AG04450 (cell line): ENCODE measurements around the gene RTN4RL1. TPM values are rescaled to one million over a fixed set of nuclear protein-coding genes. Genes with fewer than 3 reads are reported as not detected.

Experiments used
- CTCF ChIA-PET: fragments of 300-600, 350-600 bp; formaldehyde crosslinking; extraction: SDS; loops from one replicate; lab custom pipeline; 2022; ENCODE audit warnings: antibody characterized with exemption, inconsistent platforms; lab: Charles Lee
- POLR2A ChIA-PET: fragments of 350-600 bp; formaldehyde crosslinking; extraction: SDS; loops from one replicate; lab custom pipeline; 2021; ENCODE audit warnings: antibody characterized with exemption, inconsistent platforms; lab: Yijun Ruan, JAX
- DNase-seq: peaks from one replicate; pipeline ENCODE4 v3.0.0-alpha.2; 2011; ENCODE audit warnings: low read depth, low spot score
- H3K27ac ChIP-seq: one replicate; pipeline ENCODE4 v1.5.1; 2012; ENCODE audit warnings: low read depth, low read length, control low read depth
- H3K27me3 ChIP-seq: one replicate; pipeline ENCODE4 v1.6.0; 2012; ENCODE audit warnings: low read length; ENCODE audit not compliant: control insufficient read depth, insufficient read depth
- H3K4me3 ChIP-seq: 2 replicates; pipeline ENCODE4 v1.5.1; 2011; ENCODE audit warnings: mild to moderate bottlenecking, low read depth, low read length, control low read depth
- H3K9me3 ChIP-seq: 2 replicates; pipeline ENCODE4 v1.5.1; 2012; ENCODE audit warnings: low read length; ENCODE audit not compliant: control insufficient read depth, insufficient read depth
- polyA plus RNA-seq: library from polyadenylated mRNA; depleted of rRNA; stranded (reverse); fragments of >200 nt; gene quantifications from 2 replicates; pipeline ENCODE4 v1.2.3, GENCODE V29; 2011
- TF ChIP-seq, protein P1 (sequence below): IDR thresholded peaks from 2 replicates; pipeline ENCODE4 v1.5.1; 2011; ENCODE audit warnings: low read depth, low read length, control low read depth, inconsistent platforms

The RTN4RL1 gene
- polyA plus RNA-seq, 1 experiment: 0.04 TPM

DNA sequence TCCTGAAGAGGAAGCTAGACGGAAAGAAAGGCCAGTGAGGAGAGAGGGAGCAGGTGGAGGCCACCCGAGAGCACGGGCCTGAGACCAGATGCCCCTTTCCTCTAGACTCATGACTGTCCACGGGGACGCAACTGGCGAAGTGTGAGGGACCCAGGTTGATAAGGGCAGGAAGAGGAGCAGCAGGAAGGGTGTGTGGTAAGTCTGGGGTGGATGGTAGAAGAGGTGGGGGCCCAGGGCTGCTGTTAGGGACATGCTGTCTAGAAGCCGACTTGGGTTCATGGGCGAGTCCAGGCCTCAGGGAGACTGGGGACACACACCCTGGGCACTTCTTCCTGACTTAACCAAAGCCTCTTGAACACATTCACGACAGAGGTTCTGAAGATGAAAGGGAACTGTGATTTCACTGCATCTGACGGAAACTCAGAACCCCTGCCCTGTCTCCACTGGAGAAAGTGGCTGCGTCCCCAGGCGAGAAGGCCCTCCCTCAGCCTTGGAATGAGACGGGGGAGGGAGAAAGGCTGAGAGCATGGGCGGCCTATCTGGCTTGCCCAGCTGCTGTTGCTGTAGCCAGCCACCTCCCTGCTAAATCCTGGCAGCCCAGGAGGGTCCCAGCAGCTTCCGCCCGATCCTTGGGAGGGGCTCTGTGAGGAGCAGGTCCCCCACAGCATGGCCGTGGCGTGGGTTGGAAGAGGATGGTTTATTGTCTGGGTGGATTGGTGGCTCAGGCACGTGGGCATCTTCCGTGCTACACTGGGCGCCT, 35.7 kb upstream of the RTN4RL1 start:
- no peak for DNase-seq
- POLR2A ChIA-PET: no interaction called here
- Histone ChIP-seq H3K4me3 (peak overlapping the region; percentile 7), H3K9me3 (peaks cover 6% of the 10 kb centered on the region; the same call in 1 of the 2 replicates), H3K27ac (peak overlapping the region; percentile 57), H3K27me3 (no peaks in the 10 kb centered on the region)
- TF ChIP-seq, protein P1, sequence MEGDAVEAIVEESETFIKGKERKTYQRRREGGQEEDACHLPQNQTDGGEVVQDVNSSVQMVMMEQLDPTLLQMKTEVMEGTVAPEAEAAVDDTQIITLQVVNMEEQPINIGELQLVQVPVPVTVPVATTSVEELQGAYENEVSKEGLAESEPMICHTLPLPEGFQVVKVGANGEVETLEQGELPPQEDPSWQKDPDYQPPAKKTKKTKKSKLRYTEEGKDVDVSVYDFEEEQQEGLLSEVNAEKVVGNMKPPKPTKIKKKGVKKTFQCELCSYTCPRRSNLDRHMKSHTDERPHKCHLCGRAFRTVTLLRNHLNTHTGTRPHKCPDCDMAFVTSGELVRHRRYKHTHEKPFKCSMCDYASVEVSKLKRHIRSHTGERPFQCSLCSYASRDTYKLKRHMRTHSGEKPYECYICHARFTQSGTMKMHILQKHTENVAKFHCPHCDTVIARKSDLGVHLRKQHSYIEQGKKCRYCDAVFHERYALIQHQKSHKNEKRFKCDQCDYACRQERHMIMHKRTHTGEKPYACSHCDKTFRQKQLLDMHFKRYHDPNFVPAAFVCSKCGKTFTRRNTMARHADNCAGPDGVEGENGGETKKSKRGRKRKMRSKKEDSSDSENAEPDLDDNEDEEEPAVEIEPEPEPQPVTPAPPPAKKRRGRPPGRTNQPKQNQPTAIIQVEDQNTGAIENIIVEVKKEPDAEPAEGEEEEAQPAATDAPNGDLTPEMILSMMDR: no peak
- CTCF ChIA-PET: interaction anchor here (3.8 kb wide), 1 partner anchor 184 kb away, joined by 34 read pairs; no protein-coding TSS in a partner anchor

DNA sequence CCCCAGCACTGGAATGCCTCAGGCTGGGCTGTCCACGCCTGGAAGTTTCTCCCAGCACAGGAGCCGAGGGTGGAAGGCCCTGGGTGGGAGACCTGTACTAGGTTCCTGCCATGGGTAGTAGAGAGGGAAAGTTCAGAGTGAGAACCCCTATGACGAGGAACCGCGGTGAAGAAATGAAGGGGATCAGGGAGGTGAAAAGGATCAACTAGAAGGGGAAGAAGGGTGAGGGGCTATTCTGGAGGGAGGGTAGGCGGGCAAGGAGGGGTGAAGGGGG, 35.2 kb upstream of the RTN4RL1 start:
- Histone ChIP-seq H3K9me3 (peaks cover 6% of the 10 kb centered on the region; the same call in 1 of the 2 replicates), H3K27ac (peak overlapping the region; percentile 57), H3K27me3 (no peaks in the 10 kb centered on the region), H3K4me3 (peak overlapping the region; percentile 7; the same call in 1 of the 2 replicates)
- CTCF ChIA-PET: interaction anchor here (0.8 to 3.8 kb wide), 2 partner anchors 185 to 222 kb away, joined by 4 to 34 read pairs; no protein-coding TSS in a partner anchor
- TF ChIP-seq, protein P1: no peak
- no peak for DNase-seq
- POLR2A ChIA-PET: interaction anchor here (0.6 kb wide), 1 partner anchor 56 kb away, joined by 4 read pairs; no protein-coding TSS in a partner anchor

DNA sequence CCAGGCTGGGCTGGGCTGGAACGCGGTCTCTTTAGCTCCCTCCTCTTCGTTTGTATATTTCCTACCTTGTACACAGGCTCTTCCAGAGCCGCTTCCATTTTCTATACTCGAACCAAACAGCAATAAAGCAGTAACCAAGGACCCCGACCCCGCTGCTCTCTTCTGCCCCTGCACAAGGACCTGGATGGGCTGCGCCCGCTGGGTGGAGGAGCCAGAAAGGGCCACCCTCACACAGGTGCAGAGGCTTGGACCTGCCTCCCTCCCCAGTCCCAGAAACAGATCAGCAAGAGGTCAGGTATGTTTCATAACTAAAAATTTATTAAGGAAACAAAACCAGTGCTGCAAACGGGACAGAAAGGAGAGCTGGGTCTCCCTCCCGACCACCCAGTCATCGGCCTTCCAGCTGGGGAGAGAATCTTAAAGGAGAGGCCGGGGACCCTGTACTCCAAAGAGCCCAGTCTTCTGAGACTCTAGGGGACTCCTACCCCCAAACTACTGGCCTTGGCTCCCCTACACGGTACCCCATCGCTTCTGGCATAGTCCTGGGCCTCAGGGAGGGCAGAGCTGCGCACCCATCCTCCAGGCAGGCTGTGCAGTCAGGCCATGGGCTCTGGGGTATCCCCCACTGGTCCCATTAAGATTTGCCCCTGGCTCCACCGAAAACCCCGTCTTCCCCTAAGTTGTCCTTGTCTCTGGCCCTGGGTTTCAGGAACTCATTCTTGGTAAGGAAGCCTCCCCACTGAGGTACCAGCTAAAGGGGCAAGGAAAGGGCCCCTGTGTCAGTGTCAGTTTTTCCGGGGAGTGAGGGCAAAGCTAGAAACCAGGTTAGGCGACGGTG, 34.6 kb upstream of the RTN4RL1 start:
- Histone ChIP-seq H3K9me3 (peaks cover 6% of the 10 kb centered on the region; the same call in 1 of the 2 replicates), H3K27ac (peak overlapping the region; percentile 57), H3K4me3 (peak overlapping the region; percentile 72), H3K27me3 (no peaks in the 10 kb centered on the region)
- DNase-seq: no peak
- POLR2A ChIA-PET: interaction anchor here (0.6 to 2.1 kb wide), 3 partner anchors 57 to 170 kb away, joined by 3 to 9 read pairs (median 4); no protein-coding TSS in a partner anchor
- CTCF ChIA-PET: interaction anchor here (0.6 to 3.8 kb wide), 4 partner anchors 186 to 243 kb away, joined by 3 to 34 read pairs (median 4); no protein-coding TSS in a partner anchor
- TF ChIP-seq, protein P1: no peak

DNA sequence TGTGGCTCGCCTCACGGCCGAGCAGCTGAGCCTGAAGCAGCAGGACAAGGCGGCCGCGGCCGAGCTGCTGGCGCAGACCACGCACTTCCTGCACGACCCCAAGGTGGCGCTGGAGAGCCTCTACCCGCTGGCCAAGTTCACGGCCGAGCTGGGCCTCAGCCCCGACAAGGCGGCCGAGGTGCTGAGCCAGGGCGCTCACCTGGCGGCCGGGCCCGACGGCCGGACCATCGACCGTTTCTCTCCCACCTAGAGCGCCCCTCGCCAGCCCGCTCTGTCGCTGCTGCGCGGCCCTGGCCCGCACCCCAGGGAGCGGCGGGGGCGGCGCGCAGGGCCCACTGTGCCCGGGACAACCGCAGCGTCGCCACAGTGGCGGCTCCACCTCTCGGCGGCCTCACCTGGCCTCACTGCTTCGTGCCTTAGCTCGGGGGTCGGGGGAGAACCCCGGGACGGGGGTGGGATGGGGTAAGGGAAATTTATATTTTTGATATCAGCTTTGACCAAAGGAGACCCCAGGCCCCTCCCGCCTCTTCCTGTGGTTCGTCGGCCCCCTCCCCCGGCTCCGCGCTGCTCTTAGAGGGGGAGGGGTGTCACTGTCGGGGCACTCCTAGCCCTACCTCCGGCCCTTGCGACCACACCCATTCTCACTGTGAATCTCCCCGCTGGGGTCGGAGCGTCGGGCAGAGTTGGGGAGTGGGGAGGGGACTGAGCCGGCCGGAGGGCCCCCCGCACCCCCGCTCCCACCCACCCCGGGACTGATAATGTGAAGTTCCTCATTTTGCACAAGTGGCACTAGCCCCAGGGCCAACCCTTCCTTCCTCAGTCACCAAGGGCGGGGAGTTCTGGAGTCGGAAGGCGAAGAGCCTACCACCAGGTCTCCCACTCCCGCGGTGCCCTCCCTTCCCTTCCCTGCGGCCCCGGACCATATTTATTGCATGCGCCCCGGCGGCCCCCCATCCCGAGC, 33.7 kb upstream of the RTN4RL1 start:
- CTCF ChIA-PET: interaction anchor here (0.5 to 3.8 kb wide), 10 partner anchors 9 to 244 kb away, joined by 3 to 34 read pairs (median 3); no protein-coding TSS in a partner anchor
- POLR2A ChIA-PET: interaction anchor here (0.5 to 2.1 kb wide), 8 partner anchors 9 to 186 kb away, joined by 3 to 9 read pairs (median 4); no protein-coding TSS in a partner anchor
- Histone ChIP-seq H3K27ac (peak overlapping the region; percentile 21), H3K27me3 (no peaks in the 10 kb centered on the region), H3K9me3 (peaks cover 6% of the 10 kb centered on the region; the same call in 1 of the 2 replicates), H3K4me3 (peak overlapping the region; percentile 72)
- DNase-seq: no peak
- TF ChIP-seq, protein P1: peak; percentile 70
